T follicular helper cell (primary cell): ENCODE data around the gene GOLGA8S.
"Not testable (repeated sequence)": the region's sequence is repeated elsewhere in the genome, so short reads cannot be mapped to it uniquely, and the experiment has no call there.

Source experiments
- DNase-seq: peaks from one replicate; pipeline ENCODE4 v3.0.0-alpha.2; 2020; ENCODE audit warnings: low read depth

The GOLGA8S gene

GRCh38 chr15:23397779-23398178 lies 43.2 kb downstream of the GOLGA8S start:
- no peak for DNase-seq

DNA sequence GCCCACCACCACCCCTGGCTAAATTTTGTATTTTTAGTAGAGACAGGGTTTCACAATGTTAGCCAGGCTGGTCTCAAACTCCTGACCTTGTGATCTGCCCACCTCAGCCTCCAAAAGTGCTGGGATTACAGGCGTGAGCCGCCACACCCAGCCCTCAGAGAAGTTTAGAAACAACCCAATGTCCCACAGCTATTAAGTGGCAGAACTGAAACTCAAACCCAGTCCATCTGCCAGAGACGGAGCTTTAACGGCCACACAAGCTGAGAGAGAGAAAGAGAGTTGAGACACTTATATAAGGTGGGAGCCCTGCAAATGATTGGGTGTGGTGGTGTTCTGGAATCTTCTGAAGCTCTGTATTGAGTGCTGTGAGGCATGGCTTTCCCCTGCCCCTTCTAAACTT lies 43.8 kb downstream of the GOLGA8S start:
- DNase-seq, result not testable (repeated sequence)

DNA sequence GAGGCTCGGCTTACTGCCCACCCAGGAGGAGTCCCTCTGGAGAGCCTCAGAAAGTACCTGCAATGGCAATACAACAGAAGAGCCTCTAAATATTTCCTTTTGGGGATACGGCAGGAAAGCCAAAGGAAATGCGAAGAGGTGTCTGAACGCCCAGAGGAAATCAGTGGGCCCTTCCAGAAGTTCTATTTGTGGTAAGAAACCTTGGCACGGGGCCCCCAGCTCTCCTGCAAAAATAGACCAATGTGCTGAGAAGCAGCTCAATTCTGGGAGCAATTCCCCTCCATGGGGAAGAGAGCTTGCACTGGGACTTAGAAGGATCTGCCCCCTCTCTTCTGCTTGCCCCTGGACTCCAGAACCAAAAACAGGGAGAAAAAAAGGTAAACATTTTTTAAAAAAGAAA lies 44.7 kb downstream of the GOLGA8S start:
- DNase-seq, result not testable (repeated sequence)

DNA sequence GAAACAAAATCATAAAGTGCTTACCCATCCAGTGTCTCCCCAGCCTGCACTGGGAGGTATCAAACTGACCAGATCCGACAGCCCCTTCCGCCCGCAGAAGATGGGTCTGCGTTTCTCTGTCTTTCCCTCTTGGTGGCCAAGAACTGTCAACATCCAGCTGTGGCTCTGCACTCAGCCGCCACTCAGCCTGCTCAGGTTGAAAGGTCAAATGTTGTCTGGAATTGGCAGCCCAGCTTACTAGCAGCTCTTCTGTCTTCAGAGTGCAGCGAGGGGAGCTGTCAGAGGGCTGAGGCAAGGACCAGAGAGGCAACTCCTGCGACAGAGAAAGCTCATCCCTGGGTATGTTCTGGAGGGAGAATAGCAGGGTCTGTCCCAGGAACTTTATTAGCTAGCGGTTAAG lies 47.1 kb downstream of the GOLGA8S start:
- no peak for DNase-seq

- DNase-seq, result no peak
Measured at GRCh38 chr15:23402140-23402539, 47.6 kb downstream of the GOLGA8S start.

DNA sequence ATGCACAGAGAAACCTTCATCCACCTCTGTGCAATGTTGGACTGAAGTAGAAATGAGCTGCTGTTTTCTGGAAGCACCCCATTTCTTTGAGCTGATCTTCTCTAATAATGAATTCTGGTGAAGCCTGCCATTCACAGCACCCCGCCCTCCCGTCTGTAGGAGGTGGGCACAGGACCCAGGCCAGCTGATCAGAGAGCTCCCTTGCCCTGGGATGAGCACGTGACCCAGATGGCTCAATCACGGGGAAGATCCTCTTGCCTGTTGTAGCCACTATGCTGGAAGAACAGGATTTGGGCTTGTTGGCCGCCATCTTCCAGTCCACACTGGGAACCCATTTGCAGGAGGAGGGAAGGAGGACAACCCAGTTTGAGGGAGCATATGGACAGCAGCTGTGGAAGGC lies 48.0 kb downstream of the GOLGA8S start:
- no peak for DNase-seq

DNA sequence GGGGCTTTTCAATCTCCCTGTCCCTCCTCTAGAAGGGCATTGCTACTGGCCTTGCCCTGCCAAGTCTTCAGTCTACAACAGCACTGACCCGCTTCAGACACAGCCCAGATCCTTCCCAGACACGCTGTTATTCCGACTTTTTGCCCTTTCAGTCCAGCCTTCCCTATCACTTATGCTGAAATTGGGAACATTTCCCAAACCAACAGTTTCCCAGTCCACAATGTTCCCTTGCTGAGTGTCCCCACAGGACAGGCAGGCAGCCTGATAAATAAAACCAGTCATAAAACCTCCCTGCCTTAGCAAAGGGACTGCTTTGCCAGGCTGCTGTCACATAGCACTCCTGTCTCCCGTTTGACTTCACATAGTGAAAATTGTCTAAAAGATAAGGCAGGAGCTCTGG lies 49.0 kb downstream of the GOLGA8S start:
- DNase-seq, result no peak

DNA sequence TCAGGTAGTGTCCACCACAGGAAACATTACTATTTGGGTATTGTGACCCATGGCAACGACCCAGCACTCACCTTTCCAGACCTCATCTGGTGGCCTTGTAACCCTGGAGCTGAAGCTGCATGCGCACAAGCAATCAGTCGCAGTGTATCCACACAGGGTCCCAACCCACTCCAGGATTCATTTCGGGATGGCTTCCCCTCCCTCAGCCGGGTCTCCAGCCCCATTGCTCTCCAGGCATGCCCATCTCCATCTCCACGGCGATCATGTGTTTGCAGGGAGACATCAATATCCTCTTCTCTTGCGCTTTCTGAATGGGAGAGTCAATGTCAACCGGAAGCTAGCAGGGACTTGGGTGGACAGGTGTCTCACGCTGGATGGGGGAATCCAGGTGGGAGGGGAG lies 57.3 kb downstream of the GOLGA8S start:
- no peak for DNase-seq

DNA sequence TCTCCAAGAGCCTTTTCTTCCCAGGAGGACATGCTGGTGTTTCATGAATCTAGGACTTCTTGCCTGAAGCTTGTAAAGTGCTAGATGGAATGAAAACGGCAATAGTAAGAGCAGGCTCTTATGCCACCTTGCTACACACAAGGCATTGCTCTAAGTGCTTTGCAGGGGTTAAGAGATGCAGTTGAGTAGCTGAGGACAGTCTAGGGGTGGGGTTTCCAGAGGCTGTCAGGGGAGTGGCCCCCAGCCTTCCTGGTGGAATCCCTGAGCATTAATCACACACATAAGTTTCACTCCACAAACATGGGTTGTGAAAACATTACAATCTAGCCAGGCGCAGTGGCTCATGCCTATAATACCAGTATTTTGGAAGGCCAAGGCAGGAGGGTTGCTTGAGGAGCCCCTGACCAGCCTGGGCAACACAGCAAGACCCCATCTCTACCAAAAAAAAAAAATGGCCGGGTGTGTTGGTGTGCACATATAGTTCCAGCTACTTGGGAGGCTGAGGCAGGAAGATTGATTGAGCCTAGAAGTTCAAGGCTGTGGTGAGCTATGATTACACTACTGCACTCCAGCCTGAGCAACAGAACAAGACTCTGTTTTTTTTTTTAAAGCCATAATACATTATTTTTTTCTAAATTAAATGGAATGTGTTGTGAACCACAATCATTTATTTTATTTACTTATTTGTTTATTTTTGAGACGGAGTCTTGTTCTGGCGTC lies 58.5 kb downstream of the GOLGA8S start:
- DNase-seq, result not testable (repeated sequence)
